GM12801 (cell line): ENCODE results near the gene LYSMD2.

ENCODE experiments used
- TF ChIP-seq, protein P1 (sequence below): IDR thresholded peaks from one replicate; pipeline ENCODE4 v1.5.1; 2011; ENCODE audit warnings: control low read depth; ENCODE audit not compliant: insufficient read length; ENCODE audit errors: extremely low read depth

The LYSMD2 gene

DNA sequence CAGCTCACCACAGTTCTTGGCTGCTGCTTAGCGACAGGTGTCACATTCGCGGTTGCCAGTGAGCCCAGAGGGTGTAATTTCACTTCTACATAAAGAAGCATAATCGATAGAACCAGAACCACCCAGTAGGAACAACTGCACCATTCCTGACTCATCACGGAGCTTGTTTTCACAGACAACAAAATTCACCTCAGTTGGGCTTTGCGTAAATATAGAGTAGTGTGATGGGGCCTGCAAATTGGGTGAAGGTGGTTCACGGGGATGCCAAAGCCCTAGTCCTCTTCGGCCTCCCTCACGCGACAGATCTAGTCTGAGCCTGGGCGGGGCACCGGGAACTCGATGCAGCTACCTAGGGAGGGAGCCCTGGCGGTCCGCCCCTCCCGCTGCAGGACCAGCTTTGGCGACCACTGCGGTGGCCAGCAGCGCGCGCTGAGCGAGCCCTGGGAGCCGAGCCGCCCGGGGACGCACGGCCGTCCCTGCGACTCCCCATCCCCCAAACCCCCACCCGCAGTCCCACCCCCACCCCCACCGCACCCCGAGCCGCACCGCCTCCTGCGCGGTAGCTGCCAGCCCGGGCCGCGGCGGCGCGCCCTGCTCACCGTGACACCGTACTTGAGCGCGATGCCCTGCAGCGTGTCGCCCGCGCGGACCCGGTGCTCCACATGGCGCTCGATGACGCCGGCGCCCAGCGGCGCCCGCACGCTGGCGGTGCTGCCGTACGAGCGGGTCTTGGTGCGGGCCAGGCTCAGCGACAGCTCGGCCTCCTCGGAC, 519 bp downstream of the LYSMD2 start:
- TF ChIP-seq, protein P1, sequence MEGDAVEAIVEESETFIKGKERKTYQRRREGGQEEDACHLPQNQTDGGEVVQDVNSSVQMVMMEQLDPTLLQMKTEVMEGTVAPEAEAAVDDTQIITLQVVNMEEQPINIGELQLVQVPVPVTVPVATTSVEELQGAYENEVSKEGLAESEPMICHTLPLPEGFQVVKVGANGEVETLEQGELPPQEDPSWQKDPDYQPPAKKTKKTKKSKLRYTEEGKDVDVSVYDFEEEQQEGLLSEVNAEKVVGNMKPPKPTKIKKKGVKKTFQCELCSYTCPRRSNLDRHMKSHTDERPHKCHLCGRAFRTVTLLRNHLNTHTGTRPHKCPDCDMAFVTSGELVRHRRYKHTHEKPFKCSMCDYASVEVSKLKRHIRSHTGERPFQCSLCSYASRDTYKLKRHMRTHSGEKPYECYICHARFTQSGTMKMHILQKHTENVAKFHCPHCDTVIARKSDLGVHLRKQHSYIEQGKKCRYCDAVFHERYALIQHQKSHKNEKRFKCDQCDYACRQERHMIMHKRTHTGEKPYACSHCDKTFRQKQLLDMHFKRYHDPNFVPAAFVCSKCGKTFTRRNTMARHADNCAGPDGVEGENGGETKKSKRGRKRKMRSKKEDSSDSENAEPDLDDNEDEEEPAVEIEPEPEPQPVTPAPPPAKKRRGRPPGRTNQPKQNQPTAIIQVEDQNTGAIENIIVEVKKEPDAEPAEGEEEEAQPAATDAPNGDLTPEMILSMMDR = no peak

DNA sequence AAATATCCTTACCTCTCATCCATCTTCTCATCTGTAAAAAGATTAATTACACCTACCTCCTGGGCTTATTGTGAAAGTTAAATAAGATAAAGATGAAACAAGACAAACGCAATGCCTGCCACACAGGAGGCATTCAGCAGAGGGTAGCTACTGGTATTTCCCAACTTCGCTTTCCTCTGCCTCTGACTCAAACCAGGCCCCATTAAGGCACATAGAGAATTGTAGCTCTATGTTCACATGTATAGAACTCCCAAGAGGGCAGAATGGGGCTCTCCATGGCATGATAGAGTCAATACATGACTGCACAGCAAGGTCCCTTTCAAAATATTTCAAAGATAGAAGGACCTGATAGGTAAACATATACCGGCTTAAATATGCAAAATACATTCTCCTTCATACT, 1.4 kb downstream of the LYSMD2 start:
- TF ChIP-seq, protein P1 = no peak

DNA sequence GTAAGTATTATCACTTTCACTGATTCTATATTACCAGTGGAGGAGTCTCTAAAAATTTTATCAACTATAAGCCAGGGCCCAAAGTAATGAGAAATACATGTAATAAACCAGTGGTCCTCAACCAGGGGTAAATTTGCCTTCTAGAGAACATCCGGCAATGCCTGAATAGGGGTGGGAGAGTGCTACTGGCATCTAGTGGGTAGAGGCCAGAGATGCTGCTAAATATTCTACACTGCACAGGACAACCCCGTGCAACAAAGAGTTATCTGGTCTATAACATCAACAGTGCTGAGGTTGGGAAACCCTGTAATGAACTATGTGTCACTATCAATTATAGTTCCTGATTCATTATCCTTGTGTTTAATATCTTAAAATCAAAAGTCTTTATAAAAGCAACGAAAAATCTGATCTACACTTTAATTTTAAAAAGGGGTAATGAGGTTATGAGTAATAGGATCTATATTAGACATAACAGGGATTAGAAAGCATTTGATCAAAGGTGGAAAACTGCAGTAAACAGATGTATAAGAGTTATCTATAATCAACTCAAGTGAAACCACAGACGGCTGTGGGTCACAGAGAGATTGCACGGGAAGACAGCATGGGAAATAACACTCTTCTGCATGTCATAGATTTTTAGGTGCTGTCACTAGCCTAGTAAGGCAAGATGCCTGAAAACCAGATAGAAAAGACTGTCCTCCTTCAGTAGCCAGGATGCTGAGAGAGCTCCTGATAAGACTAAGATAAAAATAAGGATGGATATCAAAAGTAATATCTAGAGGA, 2.0 kb downstream of the LYSMD2 start:
- TF ChIP-seq, protein P1 = no peak

DNA sequence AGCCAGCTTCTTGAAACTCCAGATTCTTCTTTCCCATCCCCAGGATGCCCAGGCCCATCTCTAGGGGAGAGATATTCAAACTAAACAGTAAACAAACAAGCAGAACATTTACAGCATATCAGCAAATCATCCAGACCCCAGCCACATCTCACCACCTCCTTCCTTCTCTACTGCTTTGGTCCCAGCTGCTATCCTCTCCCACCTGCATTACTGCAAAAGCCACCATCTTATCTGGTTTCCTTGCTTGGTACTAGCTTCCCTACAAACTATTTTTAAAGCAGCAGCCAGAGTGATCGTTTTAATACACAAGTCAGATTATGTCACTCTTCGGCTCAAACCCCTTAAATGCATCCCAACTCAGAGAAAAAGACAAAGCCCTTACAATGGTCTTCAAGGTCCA, 4.8 kb downstream of the LYSMD2 start:
- TF ChIP-seq, protein P1 = no peak

DNA sequence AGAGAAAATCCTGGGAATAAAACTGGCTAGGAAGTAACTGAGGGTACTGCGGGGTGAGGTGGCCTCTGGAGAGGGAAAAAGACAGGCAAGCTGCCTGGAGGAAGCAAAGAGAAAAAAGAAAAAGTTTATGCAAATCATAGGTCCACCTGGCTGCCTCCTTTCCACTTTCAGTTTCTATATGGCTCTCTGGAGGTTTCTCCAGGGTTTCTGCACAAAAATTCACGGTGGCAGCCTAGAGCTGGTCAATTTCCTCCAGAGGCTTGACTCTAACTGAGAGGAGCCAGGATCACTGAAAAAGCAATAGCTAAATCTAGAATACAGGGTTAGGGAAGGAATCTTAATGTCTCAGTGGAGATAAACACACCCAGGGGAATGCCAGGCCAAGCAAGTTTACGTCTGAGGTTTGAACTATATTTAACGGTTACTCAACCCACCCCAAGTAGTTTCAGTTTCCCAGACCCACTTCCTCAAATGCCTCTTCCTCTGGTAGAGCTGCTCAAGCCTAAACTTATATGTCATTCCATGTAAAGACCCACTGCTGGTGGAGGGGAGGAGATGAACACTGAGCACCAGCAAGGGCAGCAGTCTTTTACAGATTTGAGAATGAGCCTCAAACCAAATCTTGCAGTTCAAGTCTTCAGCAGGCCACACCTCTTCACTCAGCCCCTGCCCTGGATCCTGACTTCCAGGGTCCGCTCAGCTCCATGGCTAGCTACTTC, 5.7 kb downstream of the LYSMD2 start:
- TF ChIP-seq, protein P1 = no peak

DNA sequence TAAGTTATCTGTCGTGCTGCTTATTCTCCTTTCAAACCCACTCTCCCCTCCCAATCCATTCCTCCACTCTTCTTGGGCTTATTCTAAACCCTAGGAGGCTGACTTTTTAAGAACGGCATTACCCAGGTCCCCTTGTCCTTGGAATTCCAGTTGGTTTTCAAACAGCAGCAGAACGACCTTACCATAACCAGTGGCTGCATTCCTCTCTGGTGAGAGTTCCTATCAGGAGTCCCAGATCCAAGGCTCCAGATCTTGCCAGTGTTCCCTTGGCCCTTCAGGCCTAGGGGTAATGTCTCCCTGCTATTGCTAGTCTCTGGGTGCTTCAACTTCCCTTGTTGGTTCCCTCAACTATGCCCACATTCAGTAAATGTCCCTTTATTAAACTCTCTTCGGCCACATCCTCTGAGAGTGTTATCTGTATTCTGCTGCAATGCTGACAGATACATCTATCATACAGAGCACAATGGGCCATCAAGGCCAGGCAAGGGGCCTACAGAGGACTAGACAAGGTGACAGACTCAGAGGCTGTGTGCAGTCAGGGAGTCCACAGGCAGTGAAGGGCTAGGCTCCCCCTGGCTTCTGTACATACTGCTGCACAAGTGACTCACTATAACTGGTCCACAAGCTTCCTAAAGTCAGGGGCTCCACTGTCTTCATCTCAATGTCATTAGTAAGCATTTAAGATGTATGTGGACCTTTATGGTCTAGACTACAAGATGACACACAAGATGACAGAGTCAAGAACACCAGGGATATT, 10.1 kb downstream of the LYSMD2 start:
- TF ChIP-seq, protein P1 = no peak
